Activated effector memory CD4-positive, alpha-beta T cell treated with Interleukin-2 at 50 U/mL for 16 hours (primary cell): Measurements from ENCODE around the gene AFAP1L1.

Experiments used
- DNase-seq: peaks from one replicate; pipeline ENCODE4 v3.0.0-alpha.2; 2020

AFAP1L1 gene

GRCh38 chr5:149288436-149288835 lies 16.8 kb downstream of the AFAP1L1 start:
- DNase-seq, result no peak

DNA sequence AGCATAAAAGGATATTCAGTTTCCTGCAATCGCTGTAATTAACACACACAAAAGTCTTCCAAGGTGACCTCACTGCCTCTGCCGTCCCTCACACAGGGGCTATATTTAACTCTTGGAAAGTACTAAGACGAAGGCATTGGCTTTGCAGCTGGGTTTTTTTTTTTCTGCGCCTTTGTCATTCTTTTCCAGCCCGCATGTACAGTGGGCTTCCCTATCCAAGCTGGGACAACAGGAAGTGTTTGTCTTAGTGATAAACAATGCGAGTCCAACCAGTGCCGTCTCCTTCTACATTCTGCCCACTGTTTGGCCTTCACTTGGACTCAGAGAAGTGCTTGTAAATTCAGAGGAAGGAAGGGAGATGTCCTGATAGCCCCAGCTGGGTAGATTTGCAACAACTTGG lies 17.6 kb downstream of the AFAP1L1 start:
- DNase-seq, result no peak

GRCh38 chr5:149294872-149295829 lies 23.5 kb downstream of the AFAP1L1 start:
- no peak for DNase-seq

GRCh38 chr5:149297340-149298025 lies 25.8 kb downstream of the AFAP1L1 start:
- no peak for DNase-seq

GRCh38 chr5:149298163-149298562 lies 26.5 kb downstream of the AFAP1L1 start:
- no peak for DNase-seq

GRCh38 chr5:149298842-149299404 lies 27.3 kb downstream of the AFAP1L1 start:
- DNase-seq, result no peak

DNA sequence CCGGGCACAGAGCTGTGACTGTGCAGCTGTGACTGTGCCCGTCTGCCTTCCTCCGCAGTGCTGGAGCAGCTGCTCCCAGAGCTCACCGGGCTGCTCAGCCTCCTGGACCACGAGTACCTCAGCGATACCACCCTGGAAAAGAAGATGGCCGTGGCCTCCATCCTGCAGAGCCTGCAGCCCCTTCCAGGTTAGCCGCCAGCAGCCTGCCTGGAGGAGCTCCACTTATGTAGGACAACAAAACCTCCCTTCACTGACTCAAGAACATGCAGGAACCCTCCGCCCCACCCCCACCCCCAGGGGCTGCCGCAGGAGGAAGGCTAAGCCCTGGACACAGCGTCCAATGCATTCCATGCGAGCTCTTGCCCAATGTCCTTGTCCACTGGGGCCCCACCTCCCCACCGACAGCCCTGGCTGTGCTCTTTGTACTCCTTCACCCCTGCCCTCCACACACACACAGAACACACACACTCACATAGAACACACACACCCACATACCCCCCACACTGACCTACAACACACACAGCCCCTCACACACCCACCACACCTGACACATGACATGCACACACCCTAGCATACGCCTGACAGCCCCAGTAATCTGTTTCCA lies 27.9 kb downstream of the AFAP1L1 start:
- no peak for DNase-seq

- no peak for DNase-seq
Measured at GRCh38 chr5:149300441-149300840, 28.8 kb downstream of the AFAP1L1 start.

DNA sequence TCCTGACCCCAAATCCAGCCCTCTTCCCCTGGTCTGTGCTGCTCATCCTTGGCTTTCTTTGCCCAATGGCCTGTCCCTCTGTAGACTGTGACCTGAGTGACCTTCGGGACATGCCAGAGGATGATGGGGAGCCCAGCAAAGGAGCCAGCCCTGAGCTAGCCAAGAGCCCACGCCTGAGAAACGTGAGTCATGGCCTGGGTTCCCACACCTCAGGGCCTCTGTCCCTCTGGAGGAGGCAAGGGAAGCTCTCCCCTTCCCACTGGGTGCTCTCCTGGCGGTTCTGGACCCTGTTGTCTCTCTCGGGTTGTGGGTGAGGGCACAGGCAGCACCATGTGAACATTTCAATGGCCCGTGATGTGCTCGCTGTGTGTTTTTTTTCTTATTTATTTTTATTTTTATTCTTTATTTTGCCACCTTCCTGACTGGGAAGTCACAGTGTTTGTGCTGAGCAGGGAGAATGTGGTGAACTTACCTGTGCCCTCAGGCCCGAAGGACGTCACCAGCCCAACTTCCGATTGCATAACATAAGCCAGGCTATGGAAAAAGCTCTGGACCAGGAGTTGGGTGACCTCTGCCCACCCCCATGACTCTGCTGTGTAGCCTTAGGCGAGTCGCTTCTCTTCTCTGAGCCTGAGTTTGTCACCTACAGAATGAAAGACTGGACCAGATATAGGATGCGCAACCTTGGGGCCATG lies 29.5 kb downstream of the AFAP1L1 start:
- no peak for DNase-seq

DNA sequence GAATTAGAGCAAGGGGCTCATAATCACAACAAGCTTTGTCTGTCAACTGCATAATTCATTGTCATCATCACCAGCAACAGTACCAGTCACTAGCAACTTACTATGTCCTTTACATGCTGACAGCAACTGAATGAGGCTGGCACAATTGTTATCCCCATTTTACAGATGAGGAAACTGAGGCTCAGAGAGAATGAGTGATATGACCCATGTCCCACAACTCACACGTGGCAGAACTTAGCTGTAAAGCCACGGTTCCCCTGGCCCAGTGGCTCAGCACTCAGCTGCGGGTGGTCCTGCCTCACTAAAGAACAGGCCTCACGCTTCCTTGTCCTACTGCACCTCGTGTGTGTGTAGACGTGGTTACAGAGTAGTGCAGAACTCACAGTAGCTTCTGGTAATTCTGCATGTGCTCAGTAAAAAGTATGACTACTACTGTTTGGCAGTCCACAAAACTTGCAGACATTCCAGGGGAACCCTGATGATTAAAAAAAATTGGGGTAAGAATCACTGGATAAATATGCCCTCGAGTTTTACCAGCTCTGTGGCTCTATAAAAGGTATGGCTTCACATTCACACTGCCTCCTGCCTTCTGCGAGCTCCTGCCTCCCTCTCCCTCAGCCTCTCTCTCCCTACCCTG lies 30.2 kb downstream of the AFAP1L1 start:
- DNase-seq, result no peak

GRCh38 chr5:149302641-149303040 lies 31.0 kb downstream of the AFAP1L1 start:
- DNase-seq, result no peak

DNA sequence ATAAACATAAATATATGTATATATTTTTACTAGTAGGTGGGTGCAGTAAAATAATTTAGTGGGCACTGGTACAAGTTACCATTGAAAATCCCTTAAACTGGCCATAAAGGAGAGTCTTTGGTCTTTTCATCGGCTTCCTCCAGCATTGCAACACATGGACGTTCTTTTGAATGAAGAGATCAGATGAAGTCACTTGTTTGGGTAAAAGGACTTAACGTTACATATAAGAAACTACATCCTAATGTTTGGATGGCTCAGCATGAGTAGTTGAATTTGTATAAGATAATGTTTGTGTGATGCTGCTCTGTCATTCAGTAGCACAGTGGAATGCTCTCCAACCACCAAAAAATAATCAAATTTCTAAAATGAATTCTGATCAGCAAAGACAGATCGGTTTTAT lies 31.6 kb downstream of the AFAP1L1 start:
- no peak for DNase-seq

GRCh38 chr5:149304195-149305078 lies 32.8 kb downstream of the AFAP1L1 start:
- no peak for DNase-seq

DNA sequence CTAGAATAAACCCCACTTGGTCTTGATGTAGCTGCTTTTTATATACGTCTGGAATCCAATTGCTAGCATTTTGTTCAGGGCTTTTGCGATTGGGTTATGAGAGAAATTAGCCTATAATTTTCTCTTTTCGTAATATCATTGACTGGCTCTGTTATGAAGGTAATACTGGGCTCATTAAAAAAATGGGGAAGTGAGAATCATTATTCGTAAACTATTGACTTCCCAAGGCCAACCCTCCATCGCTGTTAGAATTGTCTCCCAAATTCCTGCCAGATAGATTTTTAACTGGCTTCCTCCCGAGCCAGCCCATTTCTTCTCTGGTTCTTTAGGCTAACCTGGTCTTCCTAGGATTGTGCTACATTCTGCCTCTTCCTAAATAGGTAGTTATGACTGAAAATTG lies 37.7 kb downstream of the AFAP1L1 start:
- DNase-seq, result no peak

GRCh38 chr5:149310488-149310887 lies 38.8 kb downstream of the AFAP1L1 start:
- DNase-seq, result no peak

DNA sequence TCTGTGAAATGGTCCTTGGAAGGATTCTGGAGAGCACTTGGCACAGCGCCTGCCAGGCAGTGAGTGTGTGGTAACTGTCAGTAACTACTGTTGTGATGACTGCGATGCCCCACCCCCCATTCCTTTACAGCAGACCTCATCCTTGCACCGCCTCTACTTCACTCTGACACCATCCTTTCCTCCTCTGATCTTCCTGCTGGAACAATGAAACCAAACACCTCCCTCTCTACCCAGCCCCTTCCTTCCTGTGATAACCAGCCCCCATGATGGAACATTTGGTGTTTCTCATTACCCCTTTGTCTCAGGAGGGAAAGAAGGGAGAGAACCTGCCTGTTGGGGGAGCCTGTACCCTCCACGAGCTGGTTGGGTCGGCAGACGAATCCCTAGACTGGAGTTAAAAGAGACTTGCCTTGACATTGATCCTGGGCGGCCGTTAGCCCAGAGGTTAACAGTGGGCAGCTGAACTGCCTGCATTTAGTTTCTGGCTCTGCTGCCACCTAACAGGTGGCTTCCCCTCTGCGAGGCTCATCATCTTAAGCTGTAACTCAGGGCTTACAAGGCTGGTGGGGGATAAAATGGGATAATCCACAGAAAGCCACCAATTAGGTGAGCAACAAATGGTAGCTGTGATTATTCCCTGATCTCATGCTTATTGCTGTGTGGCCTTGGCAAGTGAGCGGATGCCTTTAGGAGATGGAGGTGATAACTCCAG lies 39.4 kb downstream of the AFAP1L1 start:
- no peak for DNase-seq

DNA sequence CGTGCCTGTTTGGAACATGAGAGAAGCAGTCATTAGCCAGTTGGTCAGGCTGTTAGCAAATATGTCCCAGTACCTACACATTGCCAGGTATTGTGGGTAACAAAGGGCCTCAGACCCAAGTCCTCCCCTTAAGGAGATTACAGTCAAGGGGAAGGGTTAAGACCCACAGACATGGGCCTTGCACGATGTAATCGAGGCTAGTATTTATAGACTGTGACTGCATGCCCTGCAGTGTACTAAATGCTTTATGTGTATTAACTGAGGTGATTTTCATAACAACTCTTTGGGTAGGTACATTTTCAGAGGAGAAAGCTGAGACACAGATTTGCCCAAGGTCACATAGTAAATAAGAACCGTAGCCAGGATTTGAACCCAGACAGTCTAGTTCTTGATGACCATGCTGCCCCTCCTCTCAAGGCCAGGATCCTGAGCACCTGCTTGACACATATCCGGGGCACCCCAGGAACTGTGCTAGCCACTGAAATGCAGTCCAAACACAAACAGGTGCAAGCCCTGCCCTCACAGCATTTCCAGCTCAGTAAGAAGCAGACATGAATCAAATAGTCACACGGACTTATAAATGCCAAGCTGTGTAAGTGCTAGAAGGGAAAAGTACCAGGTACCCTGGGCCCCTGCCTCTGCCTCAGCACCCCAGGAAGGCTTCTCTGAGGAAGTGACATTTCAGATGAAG lies 41.6 kb downstream of the AFAP1L1 start:
- no peak for DNase-seq

GRCh38 chr5:149314571-149315111 lies 43.0 kb downstream of the AFAP1L1 start:
- DNase-seq, result no peak

GRCh38 chr5:149315753-149316152 lies 44.1 kb downstream of the AFAP1L1 start:
- DNase-seq, result no peak
